GM12892 (cell line): ENCODE data around the gene ODAD3.

Source experiments
- POLR2A ChIP-seq: IDR thresholded peaks from 2 replicates; pipeline ENCODE4 v1.6.1; 2011; ENCODE audit warnings: low read depth, low read length, control low read depth
- POLR2AphosphoS5 ChIP-seq: IDR thresholded peaks from 2 replicates; pipeline ENCODE4 v1.6.1; 2011; ENCODE audit warnings: low read depth, low read length, control low read depth
- TAF1 ChIP-seq: IDR thresholded peaks from 2 replicates; pipeline ENCODE4 v1.6.1; 2011; ENCODE audit warnings: low read depth, mild to moderate bottlenecking, control low read depth, low read length, borderline replicate concordance

DNA sequence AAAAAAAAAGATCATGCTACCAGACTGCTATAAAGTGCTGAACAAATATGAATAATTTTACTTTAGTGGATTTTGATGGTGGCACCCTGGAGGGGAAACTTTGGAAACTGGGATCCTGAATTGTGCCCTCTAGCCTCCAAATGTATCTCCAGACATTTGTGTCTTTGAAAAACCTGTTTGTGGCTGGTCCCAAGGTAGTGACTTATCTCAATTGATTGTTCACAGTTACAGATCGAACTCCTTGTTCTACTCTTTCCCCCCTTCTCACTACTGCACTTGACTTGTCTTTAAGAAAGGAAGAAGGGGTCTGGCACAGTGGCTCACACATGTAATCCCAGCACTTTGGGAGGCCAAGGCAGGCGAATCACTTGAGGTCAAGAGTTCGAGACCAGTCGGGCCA is 26.3 kb downstream of the ODAD3 start:
- no peak for TF ChIP-seq POLR2A
- TF ChIP-seq TAF1 = no peak
- no peak for TF ChIP-seq POLR2AphosphoS5
